ENCODE measurements around the gene LAMA5.

LAMA5 gene

DNA sequence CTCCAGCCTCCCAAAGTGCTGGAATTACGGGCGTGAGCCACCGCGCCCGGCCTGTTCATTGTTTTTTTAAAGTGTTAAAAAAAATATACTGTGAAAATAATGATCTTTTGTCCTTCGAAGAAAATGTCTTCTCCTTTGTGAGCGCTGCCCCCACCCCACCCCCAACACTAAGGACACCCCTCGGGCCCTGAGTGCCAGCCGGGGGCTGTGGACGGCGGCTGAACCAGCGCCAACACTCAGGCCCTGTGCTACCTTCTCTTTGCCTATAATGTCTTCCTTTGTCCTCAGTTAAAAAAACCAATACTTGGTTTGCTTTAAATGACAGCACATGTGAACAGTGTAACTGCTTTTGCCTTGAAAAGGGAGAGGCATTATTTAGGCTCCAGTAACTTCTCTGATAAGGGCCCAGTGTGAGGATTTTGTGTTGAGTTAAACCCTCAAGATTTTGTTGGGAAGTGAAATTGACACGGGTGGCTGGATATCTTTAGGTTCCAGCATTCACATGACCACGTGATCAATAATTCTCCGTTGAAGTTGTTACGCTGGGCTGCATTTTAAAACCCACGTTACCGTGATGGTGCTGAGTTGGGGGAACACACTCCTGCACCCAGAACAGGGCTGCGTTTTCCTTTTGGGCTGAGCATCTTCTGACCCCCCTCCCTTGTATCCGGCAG, 73.9 kb downstream of the LAMA5 start:
- Histone ChIP-seq H3K9ac (ENCODE audit: low read length) (no peak overlapping the region), H3K4me3 (ENCODE audit: low read length) (no peak overlapping the region), H3K27me3 (ENCODE audit: control insufficient read depth, insufficient read depth, low read length) (no peaks in the 10 kb centered on the region), H3K9me3 (ENCODE audit: control insufficient read depth, low read length) (no peaks in the 10 kb centered on the region), H3K4me1 (ENCODE audit: control insufficient read depth, insufficient read depth, low read length) (no peaks in the 10 kb centered on the region), H3K36me3 (ENCODE audit: control insufficient read depth, insufficient read depth, low read length) (no peaks in the 10 kb centered on the region)

DNA sequence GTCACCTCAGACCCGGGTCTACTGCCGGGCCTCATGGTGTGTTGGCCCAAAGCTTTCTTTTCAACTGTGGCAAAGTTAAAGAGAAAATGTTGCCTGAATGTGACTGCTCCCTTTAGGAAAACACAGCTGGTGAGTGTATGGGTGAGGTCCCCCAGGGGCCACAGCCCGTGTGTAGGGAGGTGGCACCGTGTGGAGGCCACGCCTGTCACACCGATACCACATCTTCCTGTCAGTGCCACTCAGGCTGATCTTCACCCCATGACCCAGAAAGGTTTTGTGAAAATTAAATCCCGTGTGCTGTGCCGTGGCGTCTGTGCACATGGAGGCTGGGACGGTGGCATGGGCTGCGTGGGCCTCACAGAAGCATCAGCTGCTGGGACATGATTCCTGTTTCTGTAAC, 75.0 kb downstream of the LAMA5 start:
- Histone ChIP-seq H3K9me3 (ENCODE audit: control insufficient read depth, low read length) (no peaks in the 10 kb centered on the region), H3K27me3 (ENCODE audit: control insufficient read depth, insufficient read depth, low read length) (no peaks in the 10 kb centered on the region), H3K36me3 (ENCODE audit: control insufficient read depth, insufficient read depth, low read length) (no peaks in the 10 kb centered on the region), H3K9ac (ENCODE audit: low read length) (no peak overlapping the region), H3K4me3 (ENCODE audit: low read length) (no peak overlapping the region), H3K4me1 (ENCODE audit: control insufficient read depth, insufficient read depth, low read length) (peaks cover 3% of the 10 kb centered on the region)

DNA sequence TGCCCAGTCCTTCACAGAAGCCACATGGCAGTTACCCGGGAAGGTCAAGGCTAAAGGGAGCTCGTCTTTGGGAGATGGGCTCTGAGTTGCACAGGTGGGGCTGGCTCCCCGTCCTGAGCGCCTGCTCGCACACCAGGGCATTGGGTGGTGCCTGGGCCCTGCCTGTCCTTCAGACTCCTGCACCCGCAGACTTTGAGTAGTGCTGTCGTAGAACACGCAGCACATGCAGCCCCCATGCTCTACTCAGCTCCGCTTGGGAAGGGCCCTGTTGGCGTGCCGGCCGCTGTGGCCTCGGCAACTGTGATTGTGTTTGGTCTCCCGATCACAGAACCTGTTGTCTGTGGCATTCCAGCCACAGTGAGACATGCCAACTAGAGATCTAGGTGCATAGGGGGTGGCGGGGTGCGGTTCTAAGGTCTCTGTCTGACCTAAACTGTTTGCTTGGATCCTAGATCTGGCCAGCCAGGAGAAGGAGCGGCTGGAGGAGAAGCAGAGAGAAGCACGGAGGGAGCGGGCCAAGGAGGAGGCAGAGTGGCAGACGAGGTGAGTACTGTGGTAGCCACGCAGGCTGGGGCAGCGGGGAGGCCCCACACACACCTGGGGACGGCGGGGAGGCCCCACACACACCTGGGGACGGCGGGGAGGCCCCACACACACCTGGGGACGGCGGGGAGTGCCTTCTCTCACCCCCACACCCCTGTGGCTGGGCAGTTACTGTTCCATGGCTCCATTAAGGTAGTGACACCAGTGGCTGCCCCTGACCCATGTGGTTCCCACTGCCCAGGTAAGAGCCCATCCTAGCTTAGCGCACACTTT, 75.7 kb downstream of the LAMA5 start:
- Histone ChIP-seq H3K4me1 (ENCODE audit: control insufficient read depth, insufficient read depth, low read length) (peaks cover 3% of the 10 kb centered on the region), H3K4me3 (ENCODE audit: low read length) (no peak overlapping the region), H3K36me3 (ENCODE audit: control insufficient read depth, insufficient read depth, low read length) (no peaks in the 10 kb centered on the region), H3K9me3 (ENCODE audit: control insufficient read depth, low read length) (no peaks in the 10 kb centered on the region), H3K27me3 (ENCODE audit: control insufficient read depth, insufficient read depth, low read length) (no peaks in the 10 kb centered on the region), H3K9ac (ENCODE audit: low read length) (no peak overlapping the region)

GRCh38 chr20:62289898-62290297, 77.2 kb downstream of the LAMA5 start:
- Histone ChIP-seq H3K9me3 (ENCODE audit: control insufficient read depth, low read length) (no peaks in the 10 kb centered on the region), H3K4me3 (ENCODE audit: low read length) (no peak overlapping the region), H3K27me3 (ENCODE audit: control insufficient read depth, insufficient read depth, low read length) (no peaks in the 10 kb centered on the region), H3K4me1 (ENCODE audit: control insufficient read depth, insufficient read depth, low read length) (peaks cover 3% of the 10 kb centered on the region), H3K9ac (ENCODE audit: low read length) (no peak overlapping the region), H3K36me3 (ENCODE audit: control insufficient read depth, insufficient read depth, low read length) (no peaks in the 10 kb centered on the region)

DNA sequence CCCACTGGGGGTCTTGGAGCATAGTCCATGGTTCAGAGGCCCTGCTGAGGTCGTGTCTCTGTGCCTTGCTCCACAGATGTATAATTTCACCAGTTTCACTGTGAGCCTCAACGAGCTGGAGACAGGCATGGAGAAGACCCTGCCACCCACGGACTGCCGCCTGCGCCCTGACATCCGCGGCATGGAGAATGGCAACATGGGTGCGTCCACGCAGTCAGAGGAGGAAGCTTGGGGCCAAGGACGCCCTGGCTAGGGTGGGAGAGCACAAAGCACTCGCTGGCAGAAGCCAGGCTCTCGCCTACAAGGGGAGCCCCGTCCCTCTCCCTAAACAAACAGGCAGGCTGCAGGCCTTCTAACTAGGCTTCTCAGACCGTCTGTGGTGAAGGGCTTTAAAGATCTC, 78.0 kb downstream of the LAMA5 start:
- H3K9me3 ChIP-seq (ENCODE audit: control insufficient read depth, low read length), result no peaks in the 10 kb centered on the region
- peaks cover 3% of the 10 kb centered on the region for H3K4me1 ChIP-seq (ENCODE audit: control insufficient read depth, insufficient read depth, low read length)
- no peak overlapping the region for H3K4me3 ChIP-seq (ENCODE audit: low read length)
- H3K27me3 ChIP-seq (ENCODE audit: control insufficient read depth, insufficient read depth, low read length), result no peaks in the 10 kb centered on the region
- no peak overlapping the region for H3K9ac ChIP-seq (ENCODE audit: low read length)
- no peaks in the 10 kb centered on the region for H3K36me3 ChIP-seq (ENCODE audit: control insufficient read depth, insufficient read depth, low read length)

DNA sequence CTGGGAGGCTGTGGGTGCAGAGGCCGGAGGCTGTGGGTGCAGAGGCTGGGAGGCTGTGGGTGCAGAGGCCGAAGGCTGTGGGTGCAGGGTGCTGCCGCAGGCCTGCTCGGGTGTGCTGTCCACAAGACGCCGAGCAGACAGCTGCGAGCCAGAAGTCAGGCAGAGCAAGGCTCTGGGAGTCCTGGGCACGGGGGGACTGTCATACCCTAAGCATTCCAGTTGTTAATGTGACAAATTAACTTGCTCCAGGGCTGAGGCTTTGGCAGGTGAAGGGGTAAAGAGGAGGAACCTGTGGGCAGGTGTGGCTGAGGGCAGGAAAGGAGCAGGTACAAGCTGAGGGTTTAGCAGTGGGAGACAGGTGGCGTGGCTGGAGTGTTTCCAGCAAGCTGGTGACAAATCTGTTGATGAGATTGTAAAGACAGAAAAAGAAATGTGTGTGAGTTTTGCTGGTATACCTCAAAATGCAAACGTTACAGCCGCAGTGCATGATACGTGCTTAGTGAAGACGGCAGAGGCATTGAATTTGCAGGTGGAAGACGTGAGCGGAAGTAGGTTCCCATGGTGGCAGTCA, 78.5 kb downstream of the LAMA5 start:
- Histone ChIP-seq H3K27me3 (ENCODE audit: control insufficient read depth, insufficient read depth, low read length) (no peaks in the 10 kb centered on the region), H3K9ac (ENCODE audit: low read length) (no peak overlapping the region), H3K4me1 (ENCODE audit: control insufficient read depth, insufficient read depth, low read length) (peaks cover 3% of the 10 kb centered on the region), H3K36me3 (ENCODE audit: control insufficient read depth, insufficient read depth, low read length) (no peaks in the 10 kb centered on the region), H3K9me3 (ENCODE audit: control insufficient read depth, low read length) (no peaks in the 10 kb centered on the region), H3K4me3 (ENCODE audit: low read length) (no peak overlapping the region)

DNA sequence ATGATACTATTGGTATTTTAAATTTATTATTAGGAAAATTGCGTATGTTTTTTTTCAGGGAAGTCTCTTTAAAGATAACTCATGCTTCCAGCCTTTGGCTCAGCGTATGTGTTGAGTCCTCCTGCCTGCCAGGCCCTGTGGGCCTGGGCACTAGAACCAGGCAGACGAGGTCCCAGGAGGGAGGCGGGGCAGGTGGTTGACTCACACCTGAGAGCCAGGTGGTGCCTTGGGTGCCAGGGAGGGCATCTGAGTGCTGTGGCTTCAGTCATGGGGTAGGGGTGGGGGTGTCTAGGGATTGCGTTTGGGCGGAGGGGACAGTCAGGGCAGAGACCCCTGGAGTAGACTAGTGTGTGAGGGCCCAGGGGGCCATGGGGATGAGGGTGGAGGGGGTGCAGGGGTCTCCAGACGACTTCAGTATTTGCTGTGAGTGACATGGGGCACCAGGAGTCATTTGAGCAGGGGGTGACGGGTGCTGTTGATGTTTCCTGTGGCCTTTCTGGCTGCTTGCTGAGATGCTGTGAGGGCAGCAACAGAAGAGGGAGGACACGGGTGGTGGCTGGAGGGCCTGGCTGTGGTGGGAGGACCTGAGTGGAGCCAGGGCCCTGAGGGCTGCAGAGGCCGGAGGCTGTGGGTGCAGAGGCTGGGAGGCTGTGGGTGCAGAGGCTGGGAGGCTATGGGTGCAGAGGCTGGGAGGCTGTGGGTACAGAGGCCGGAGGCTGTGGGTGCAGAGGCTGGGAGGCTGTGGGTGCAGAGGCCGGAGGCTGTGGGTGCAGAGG, 79.2 kb downstream of the LAMA5 start:
- Histone ChIP-seq H3K27me3 (ENCODE audit: control insufficient read depth, insufficient read depth, low read length) (no peaks in the 10 kb centered on the region), H3K9me3 (ENCODE audit: control insufficient read depth, low read length) (no peaks in the 10 kb centered on the region), H3K9ac (ENCODE audit: low read length) (no peak overlapping the region), H3K4me1 (ENCODE audit: control insufficient read depth, insufficient read depth, low read length) (peaks cover 3% of the 10 kb centered on the region), H3K36me3 (ENCODE audit: control insufficient read depth, insufficient read depth, low read length) (no peaks in the 10 kb centered on the region), H3K4me3 (ENCODE audit: low read length) (no peak overlapping the region)

GRCh38 chr20:62287129-62287528, 80.0 kb downstream of the LAMA5 start:
- Histone ChIP-seq H3K9me3 (ENCODE audit: control insufficient read depth, low read length) (no peaks in the 10 kb centered on the region), H3K4me3 (ENCODE audit: low read length) (no peak overlapping the region), H3K36me3 (ENCODE audit: control insufficient read depth, insufficient read depth, low read length) (no peaks in the 10 kb centered on the region), H3K27me3 (ENCODE audit: control insufficient read depth, insufficient read depth, low read length) (no peaks in the 10 kb centered on the region), H3K4me1 (ENCODE audit: control insufficient read depth, insufficient read depth, low read length) (peaks cover 3% of the 10 kb centered on the region), H3K9ac (ENCODE audit: low read length) (no peak overlapping the region)

GRCh38 chr20:62286493-62287064, 80.5 kb downstream of the LAMA5 start:
- H3K4me3 ChIP-seq (ENCODE audit: low read length), result no peak overlapping the region
- no peak overlapping the region for H3K9ac ChIP-seq (ENCODE audit: low read length)
- H3K4me1 ChIP-seq (ENCODE audit: control insufficient read depth, insufficient read depth, low read length), result peaks cover 3% of the 10 kb centered on the region
- no peaks in the 10 kb centered on the region for H3K36me3 ChIP-seq (ENCODE audit: control insufficient read depth, insufficient read depth, low read length)
- H3K27me3 ChIP-seq (ENCODE audit: control insufficient read depth, insufficient read depth, low read length), result no peaks in the 10 kb centered on the region
- H3K9me3 ChIP-seq (ENCODE audit: control insufficient read depth, low read length), result no peaks in the 10 kb centered on the region

DNA sequence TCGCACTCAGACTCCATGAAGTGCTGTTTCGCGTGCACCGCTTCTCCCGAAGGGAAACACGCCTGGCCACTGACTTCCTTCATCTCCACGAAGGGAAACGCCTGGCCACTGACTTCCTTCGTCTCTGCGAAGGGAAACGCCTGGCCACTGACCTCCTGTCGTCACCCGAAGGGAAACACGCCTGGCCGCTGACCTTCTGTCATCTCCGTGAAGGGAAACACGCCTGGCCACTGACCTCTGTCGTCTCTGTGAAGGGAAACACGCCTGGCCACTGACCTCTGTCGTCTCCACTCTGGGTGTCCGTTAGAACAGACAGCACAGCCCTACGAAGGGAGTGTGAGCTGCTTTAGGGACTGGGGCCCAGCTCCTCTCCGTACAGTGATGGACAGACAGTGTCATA, 81.4 kb downstream of the LAMA5 start:
- Histone ChIP-seq H3K4me1 (ENCODE audit: control insufficient read depth, insufficient read depth, low read length) (peaks cover 3% of the 10 kb centered on the region), H3K9me3 (ENCODE audit: control insufficient read depth, low read length) (no peaks in the 10 kb centered on the region), H3K4me3 (ENCODE audit: low read length) (no peak overlapping the region), H3K27me3 (ENCODE audit: control insufficient read depth, insufficient read depth, low read length) (no peaks in the 10 kb centered on the region), H3K36me3 (ENCODE audit: control insufficient read depth, insufficient read depth, low read length) (peaks cover 8% of the 10 kb centered on the region), H3K9ac (ENCODE audit: low read length) (no peak overlapping the region)

GRCh38 chr20:62285151-62285550, 82.0 kb downstream of the LAMA5 start:
- no peak overlapping the region for H3K9ac ChIP-seq (ENCODE audit: low read length)
- H3K4me1 ChIP-seq (ENCODE audit: control insufficient read depth, insufficient read depth, low read length), result peaks cover 3% of the 10 kb centered on the region
- no peaks in the 10 kb centered on the region for H3K9me3 ChIP-seq (ENCODE audit: control insufficient read depth, low read length)
- no peak overlapping the region for H3K4me3 ChIP-seq (ENCODE audit: low read length)
- peaks cover 9% of the 10 kb centered on the region for H3K36me3 ChIP-seq (ENCODE audit: control insufficient read depth, insufficient read depth, low read length)
- no peaks in the 10 kb centered on the region for H3K27me3 ChIP-seq (ENCODE audit: control insufficient read depth, insufficient read depth, low read length)

Data from mucosa of stomach (tissue), 1 donor.